DND-41 (cell line): ENCODE data around the gene NUDT22.

ENCODE experiments used
- EZH2 ChIP-seq: IDR thresholded peaks from 3 replicates; pipeline ENCODE4 v1.6.1; 2012; ENCODE audit warnings: borderline replicate concordance, low read depth, mild to moderate bottlenecking, moderate library complexity, low read length, inconsistent platforms; ENCODE audit not compliant: severe bottlenecking
- TF ChIP-seq, protein P1 (sequence below): IDR thresholded peaks from 2 replicates; pipeline ENCODE4 v1.5.1; 2012; ENCODE audit warnings: borderline replicate concordance, low read length, moderate library complexity, mild to moderate bottlenecking; ENCODE audit not compliant: poor library complexity, severe bottlenecking; ENCODE audit errors: extremely low read depth

DNA sequence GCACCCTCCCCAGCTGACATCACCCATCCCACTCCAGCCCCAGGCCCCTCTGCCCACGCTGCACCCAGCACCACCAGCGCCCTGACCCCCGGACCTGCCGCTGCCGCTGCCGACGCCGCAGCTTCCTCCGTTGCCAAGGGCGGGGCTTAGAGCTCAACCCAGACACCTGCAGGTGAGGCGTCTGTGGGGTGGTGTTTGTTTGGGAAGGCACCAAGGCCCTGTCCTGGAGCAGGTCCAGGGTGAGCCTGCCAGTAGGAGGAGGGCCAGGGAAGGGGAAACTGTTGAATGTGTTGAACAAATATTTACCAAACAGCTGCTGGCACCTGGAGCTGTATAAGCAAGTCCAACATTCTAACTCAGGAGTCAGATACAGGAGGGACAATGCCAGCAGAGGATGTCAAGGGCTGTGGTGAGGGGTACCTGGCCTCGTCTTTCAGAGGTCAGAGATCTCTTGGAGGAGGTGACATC lies 11.4 kb downstream of the NUDT22 start:
- TF ChIP-seq, protein P1, sequence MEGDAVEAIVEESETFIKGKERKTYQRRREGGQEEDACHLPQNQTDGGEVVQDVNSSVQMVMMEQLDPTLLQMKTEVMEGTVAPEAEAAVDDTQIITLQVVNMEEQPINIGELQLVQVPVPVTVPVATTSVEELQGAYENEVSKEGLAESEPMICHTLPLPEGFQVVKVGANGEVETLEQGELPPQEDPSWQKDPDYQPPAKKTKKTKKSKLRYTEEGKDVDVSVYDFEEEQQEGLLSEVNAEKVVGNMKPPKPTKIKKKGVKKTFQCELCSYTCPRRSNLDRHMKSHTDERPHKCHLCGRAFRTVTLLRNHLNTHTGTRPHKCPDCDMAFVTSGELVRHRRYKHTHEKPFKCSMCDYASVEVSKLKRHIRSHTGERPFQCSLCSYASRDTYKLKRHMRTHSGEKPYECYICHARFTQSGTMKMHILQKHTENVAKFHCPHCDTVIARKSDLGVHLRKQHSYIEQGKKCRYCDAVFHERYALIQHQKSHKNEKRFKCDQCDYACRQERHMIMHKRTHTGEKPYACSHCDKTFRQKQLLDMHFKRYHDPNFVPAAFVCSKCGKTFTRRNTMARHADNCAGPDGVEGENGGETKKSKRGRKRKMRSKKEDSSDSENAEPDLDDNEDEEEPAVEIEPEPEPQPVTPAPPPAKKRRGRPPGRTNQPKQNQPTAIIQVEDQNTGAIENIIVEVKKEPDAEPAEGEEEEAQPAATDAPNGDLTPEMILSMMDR = no peak
- TF ChIP-seq EZH2 = no peak
